ENCODE measurements around the gene HOXA2.

Gene HOXA2

GRCh38 chr7:27053153-27053552, 49.3 kb downstream of the HOXA2 start:
- no peak for TF ChIP-seq CTCF (IDR thresholded peaks at IDR 0.05; ENCODE audit: borderline replicate concordance, insufficient read depth, low read depth, low read length)
- no peak overlapping the region for H3K4me3 ChIP-seq (ENCODE audit: low read depth, low read length)

- no peak overlapping the region for H3K4me3 ChIP-seq (ENCODE audit: low read depth, low read length)
- TF ChIP-seq CTCF (IDR thresholded peaks at IDR 0.05; ENCODE audit: borderline replicate concordance, insufficient read depth, low read depth, low read length): no peak
Measured at GRCh38 chr7:27051451-27051850, 51.0 kb downstream of the HOXA2 start.

Data from GM12875 (cell line).